T-helper 22 cell (primary cell): ENCODE data around the gene AGPS.
"Not testable (repeated sequence)": the region's sequence is repeated elsewhere in the genome, so short reads cannot be mapped to it uniquely, and the experiment has no call there.

ENCODE experiments used
- DNase-seq: peaks from one replicate; pipeline ENCODE4 v3.0.0-alpha.2; 2020; ENCODE audit warnings: low read depth

AGPS gene

GRCh38 chr2:177385151-177385550, 7.4 kb upstream of the AGPS start:
- no peak for DNase-seq

- DNase-seq, result no peak
Measured at GRCh38 chr2:177391822-177392372, 676 bp upstream of the AGPS start.

- DNase-seq, result no peak
Measured at GRCh38 chr2:177393203-177393755, 706 bp downstream of the AGPS start.

- DNase-seq, result no peak
Measured at GRCh38 chr2:177393824-177394593, 1.4 kb downstream of the AGPS start.

GRCh38 chr2:177394594-177394973, 2.0 kb downstream of the AGPS start:
- DNase-seq, result no peak

- no peak for DNase-seq
Measured at GRCh38 chr2:177395351-177396065, 2.9 kb downstream of the AGPS start.

GRCh38 chr2:177396703-177397460, 4.3 kb downstream of the AGPS start:
- DNase-seq, result no peak

GRCh38 chr2:177397481-177398289, 5.1 kb downstream of the AGPS start:
- no peak for DNase-seq

GRCh38 chr2:177398290-177398683, 5.7 kb downstream of the AGPS start:
- DNase-seq, result no peak

GRCh38 chr2:177398791-177399190, 6.2 kb downstream of the AGPS start:
- DNase-seq, result no peak

GRCh38 chr2:177399376-177399775, 6.8 kb downstream of the AGPS start:
- no peak for DNase-seq

- DNase-seq, result no peak
Measured at GRCh38 chr2:177400337-177400923, 7.9 kb downstream of the AGPS start.

- DNase-seq, result no peak
Measured at GRCh38 chr2:177402096-177402495, 9.5 kb downstream of the AGPS start.

- DNase-seq, result no peak
Measured at GRCh38 chr2:177403838-177404237, 11.3 kb downstream of the AGPS start.

- no peak for DNase-seq
Measured at GRCh38 chr2:177404243-177404642, 11.7 kb downstream of the AGPS start.

- DNase-seq, result no peak
Measured at GRCh38 chr2:177405029-177405692, 12.6 kb downstream of the AGPS start.

- DNase-seq, result no peak
Measured at GRCh38 chr2:177406182-177406581, 13.6 kb downstream of the AGPS start.

- DNase-seq, result no peak
Measured at GRCh38 chr2:177407031-177407430, 14.5 kb downstream of the AGPS start.

- not testable (repeated sequence) for DNase-seq
Measured at GRCh38 chr2:177410629-177411028, 18.1 kb downstream of the AGPS start.

GRCh38 chr2:177413703-177414102, 21.1 kb downstream of the AGPS start:
- no peak for DNase-seq
